ENCODE results near the gene ADAM19.
A peak's percentile ranks its signal among the peaks of the same experiment; 100 is the strongest.

ADAM19 gene

GRCh38 chr5:157559301-157559700, 16.3 kb downstream of the ADAM19 start:
- Histone ChIP-seq H2AFZ (ENCODE audit: low read length, unreplicated experiment) (no peak overlapping the region), H3K4me1 (ENCODE audit: control insufficient read depth, insufficient read depth, low read length, unreplicated experiment) (peaks cover 57% of the 10 kb centered on the region), H3K79me2 (ENCODE audit: control insufficient read depth, insufficient read depth, low read length, unreplicated experiment) (no peaks in the 10 kb centered on the region), H3K27me3 (ENCODE audit: insufficient read depth, low read length) (no peaks in the 10 kb centered on the region), H3K36me3 (ENCODE audit: insufficient read depth, low read length) (no peaks in the 10 kb centered on the region), H3K4me3 (ENCODE audit: low read depth, low read length) (no peak overlapping the region), H3K27ac (ENCODE audit: low read depth, low read length) (peak overlapping the region; percentile 35; the same call in 1 of the 2 replicates)

- no peaks in the 10 kb centered on the region for H3K36me3 ChIP-seq (ENCODE audit: insufficient read depth, low read length)
- H3K4me3 ChIP-seq (ENCODE audit: low read depth, low read length): peak overlapping the region; percentile 16; the same call in 1 of the 2 replicates
- no peaks in the 10 kb centered on the region for H3K79me2 ChIP-seq (ENCODE audit: control insufficient read depth, insufficient read depth, low read length, unreplicated experiment)
- no peaks in the 10 kb centered on the region for H3K27me3 ChIP-seq (ENCODE audit: insufficient read depth, low read length)
- peak overlapping the region; percentile 35 for H3K27ac ChIP-seq (ENCODE audit: low read depth, low read length)
- no peak overlapping the region for H2AFZ ChIP-seq (ENCODE audit: low read length, unreplicated experiment)
- peaks cover 54% of the 10 kb centered on the region for H3K4me1 ChIP-seq (ENCODE audit: control insufficient read depth, insufficient read depth, low read length, unreplicated experiment)
Measured at GRCh38 chr5:157558681-157559080, 16.9 kb downstream of the ADAM19 start.

- Histone ChIP-seq H2AFZ (ENCODE audit: low read length, unreplicated experiment) (no peak overlapping the region), H3K4me1 (ENCODE audit: control insufficient read depth, insufficient read depth, low read length, unreplicated experiment) (peaks cover 48% of the 10 kb centered on the region), H3K27ac (ENCODE audit: low read depth, low read length) (peak overlapping the region; percentile 35), H3K36me3 (ENCODE audit: insufficient read depth, low read length) (no peaks in the 10 kb centered on the region), H3K79me2 (ENCODE audit: control insufficient read depth, insufficient read depth, low read length, unreplicated experiment) (no peaks in the 10 kb centered on the region), H3K27me3 (ENCODE audit: insufficient read depth, low read length) (no peaks in the 10 kb centered on the region), H3K4me3 (ENCODE audit: low read depth, low read length) (peak overlapping the region; percentile 16; the same call in 1 of the 2 replicates)
Measured at GRCh38 chr5:157558041-157558595, 17.5 kb downstream of the ADAM19 start.

GRCh38 chr5:157556615-157557418, 18.8 kb downstream of the ADAM19 start:
- Histone ChIP-seq H3K27me3 (ENCODE audit: insufficient read depth, low read length) (no peaks in the 10 kb centered on the region), H3K4me3 (ENCODE audit: low read depth, low read length) (no peak overlapping the region), H3K27ac (ENCODE audit: low read depth, low read length) (no peak overlapping the region), H3K79me2 (ENCODE audit: control insufficient read depth, insufficient read depth, low read length, unreplicated experiment) (no peaks in the 10 kb centered on the region), H2AFZ (ENCODE audit: low read length, unreplicated experiment) (no peak overlapping the region), H3K4me1 (ENCODE audit: control insufficient read depth, insufficient read depth, low read length, unreplicated experiment) (peaks cover 44% of the 10 kb centered on the region), H3K36me3 (ENCODE audit: insufficient read depth, low read length) (no peaks in the 10 kb centered on the region)

GRCh38 chr5:157555037-157555640, 20.4 kb downstream of the ADAM19 start:
- Histone ChIP-seq H3K36me3 (ENCODE audit: insufficient read depth, low read length) (no peaks in the 10 kb centered on the region), H3K4me1 (ENCODE audit: control insufficient read depth, insufficient read depth, low read length, unreplicated experiment) (peaks cover 37% of the 10 kb centered on the region), H3K4me3 (ENCODE audit: low read depth, low read length) (no peak overlapping the region), H3K79me2 (ENCODE audit: control insufficient read depth, insufficient read depth, low read length, unreplicated experiment) (no peaks in the 10 kb centered on the region), H3K27me3 (ENCODE audit: insufficient read depth, low read length) (no peaks in the 10 kb centered on the region), H2AFZ (ENCODE audit: low read length, unreplicated experiment) (no peak overlapping the region), H3K27ac (ENCODE audit: low read depth, low read length) (no peak overlapping the region)

- no peaks in the 10 kb centered on the region for H3K79me2 ChIP-seq (ENCODE audit: control insufficient read depth, insufficient read depth, low read length, unreplicated experiment)
Measured at GRCh38 chr5:157554179-157555036, 21.2 kb downstream of the ADAM19 start.

GRCh38 chr5:157552650-157553049, 22.9 kb downstream of the ADAM19 start:
- no peak overlapping the region for H3K27ac ChIP-seq (ENCODE audit: low read depth, low read length)
- H3K4me1 ChIP-seq (ENCODE audit: control insufficient read depth, insufficient read depth, low read length, unreplicated experiment): peaks cover 38% of the 10 kb centered on the region
- no peaks in the 10 kb centered on the region for H3K27me3 ChIP-seq (ENCODE audit: insufficient read depth, low read length)
- H3K36me3 ChIP-seq (ENCODE audit: insufficient read depth, low read length): no peaks in the 10 kb centered on the region
- no peak overlapping the region for H3K4me3 ChIP-seq (ENCODE audit: low read depth, low read length)
- H3K79me2 ChIP-seq (ENCODE audit: control insufficient read depth, insufficient read depth, low read length, unreplicated experiment): no peaks in the 10 kb centered on the region
- H2AFZ ChIP-seq (ENCODE audit: low read length, unreplicated experiment): no peak overlapping the region

More at GRCh38 chr5:157554179-157555036, 21.2 kb downstream of the ADAM19 start:
- Histone ChIP-seq H3K27ac (ENCODE audit: low read depth, low read length) (no peak overlapping the region), H3K36me3 (ENCODE audit: insufficient read depth, low read length) (no peaks in the 10 kb centered on the region), H3K4me3 (ENCODE audit: low read depth, low read length) (no peak overlapping the region), H3K27me3 (ENCODE audit: insufficient read depth, low read length) (no peaks in the 10 kb centered on the region), H2AFZ (ENCODE audit: low read length, unreplicated experiment) (no peak overlapping the region), H3K4me1 (ENCODE audit: control insufficient read depth, insufficient read depth, low read length, unreplicated experiment) (peaks cover 39% of the 10 kb centered on the region)

GRCh38 chr5:157550663-157551062, 24.9 kb downstream of the ADAM19 start:
- Histone ChIP-seq H3K4me1 (ENCODE audit: control insufficient read depth, insufficient read depth, low read length, unreplicated experiment) (peaks cover 48% of the 10 kb centered on the region), H3K36me3 (ENCODE audit: insufficient read depth, low read length) (no peaks in the 10 kb centered on the region), H3K27ac (ENCODE audit: low read depth, low read length) (no peak overlapping the region), H3K4me3 (ENCODE audit: low read depth, low read length) (no peak overlapping the region), H3K79me2 (ENCODE audit: control insufficient read depth, insufficient read depth, low read length, unreplicated experiment) (no peaks in the 10 kb centered on the region), H3K27me3 (ENCODE audit: insufficient read depth, low read length) (no peaks in the 10 kb centered on the region), H2AFZ (ENCODE audit: low read length, unreplicated experiment) (no peak overlapping the region)

GRCh38 chr5:157549954-157550549, 25.5 kb downstream of the ADAM19 start:
- peaks cover 43% of the 10 kb centered on the region for H3K4me1 ChIP-seq (ENCODE audit: control insufficient read depth, insufficient read depth, low read length, unreplicated experiment)
- no peaks in the 10 kb centered on the region for H3K79me2 ChIP-seq (ENCODE audit: control insufficient read depth, insufficient read depth, low read length, unreplicated experiment)
- H2AFZ ChIP-seq (ENCODE audit: low read length, unreplicated experiment): no peak overlapping the region
- H3K27ac ChIP-seq (ENCODE audit: low read depth, low read length): no peak overlapping the region
- no peaks in the 10 kb centered on the region for H3K36me3 ChIP-seq (ENCODE audit: insufficient read depth, low read length)
- no peak overlapping the region for H3K4me3 ChIP-seq (ENCODE audit: low read depth, low read length)
- H3K27me3 ChIP-seq (ENCODE audit: insufficient read depth, low read length): no peaks in the 10 kb centered on the region

- no peaks in the 10 kb centered on the region for H3K79me2 ChIP-seq (ENCODE audit: control insufficient read depth, insufficient read depth, low read length, unreplicated experiment)
- no peaks in the 10 kb centered on the region for H3K27me3 ChIP-seq (ENCODE audit: insufficient read depth, low read length)
- H3K36me3 ChIP-seq (ENCODE audit: insufficient read depth, low read length): no peaks in the 10 kb centered on the region
- H3K4me3 ChIP-seq (ENCODE audit: low read depth, low read length): no peak overlapping the region
- peak overlapping the region; percentile 62 for H3K27ac ChIP-seq (ENCODE audit: low read depth, low read length)
- peaks cover 35% of the 10 kb centered on the region for H3K4me1 ChIP-seq (ENCODE audit: control insufficient read depth, insufficient read depth, low read length, unreplicated experiment)
- H2AFZ ChIP-seq (ENCODE audit: low read length, unreplicated experiment): no peak overlapping the region
Measured at GRCh38 chr5:157549283-157549629, 26.3 kb downstream of the ADAM19 start.

Data from ACC112 (cell line).